ENCODE data around the gene RBM39. TPM values are rescaled to one million over a fixed set of nuclear protein-coding genes. Genes with fewer than 3 reads are reported as not detected.

RBM39 gene
- total and polyA plus RNA-seq, 2 of the 13 experiments (the other 11 are each of a cell fraction or from before 2014, with no cell fraction given) = 788 to 920 TPM

GRCh38 chr20:35699957-35700624, 42.0 kb downstream of the RBM39 start (continued):
- TF ChIP-seq HOMEZ (CRISPR knock-in tag; IDR thresholded peaks at IDR 0.05; ENCODE audit: low read depth) (0 out of 2 replicates have a peak, but pooled peaks have one; percentile 6), ZBTB38 (CRISPR knock-in tag; IDR thresholded peaks at IDR 0.05) (no peak), RFX3 (CRISPR knock-in tag; IDR thresholded peaks at IDR 0.05) (no peak), ZNF160 (CRISPR knock-in tag; IDR thresholded peaks at IDR 0.05) (no peak), ATM (IDR thresholded peaks at IDR 0.05; ENCODE audit: borderline replicate concordance) (no peak), THYN1 (CRISPR knock-in tag; IDR thresholded peaks at IDR 0.05; ENCODE audit: borderline replicate concordance, low read depth) (peak; percentile 6; the same call in 1 of the 2 replicates), TBL1XR1 (IDR thresholded peaks at IDR 0.05; ENCODE audit: borderline replicate concordance, low read length, partially characterized antibody) (peak; percentile 15), HNRNPK (IDR thresholded peaks at IDR 0.05; ENCODE audit: low read depth, low read length, poor library complexity, severe bottlenecking) (no peak), TAF15 (IDR thresholded peaks at IDR 0.05; ENCODE audit: low read depth, low read length, poor library complexity, severe bottlenecking) (no peak), MBD4 (IDR thresholded peaks at IDR 0.05; ENCODE audit: borderline replicate concordance, low read length) (0 out of 2 replicates have a peak, but pooled peaks have one; percentile 44), EEA1 (CRISPR knock-in tag; IDR thresholded peaks at IDR 0.05; ENCODE audit: borderline replicate concordance) (no peak), NFATC3 (CRISPR knock-in tag; IDR thresholded peaks at IDR 0.05) (no peak), ZEB1 (IDR thresholded peaks at IDR 0.05; ENCODE audit: insufficient replicate concordance, low read depth) (peak; percentile 3), KDM5B (CRISPR knock-in tag; IDR thresholded peaks at IDR 0.05; ENCODE audit: borderline replicate concordance) (no peak), ATF1 (CRISPR knock-in tag; IDR thresholded peaks at IDR 0.05) (no peak), THAP7 (CRISPR knock-in tag; IDR thresholded peaks at IDR 0.05) (no peak), DPF2 (CRISPR knock-in tag; IDR thresholded peaks at IDR 0.05; ENCODE audit: borderline replicate concordance, low read depth) (0 out of 2 replicates have a peak, but pooled peaks have one; percentile 9), ZNF547 (CRISPR knock-in tag; IDR thresholded peaks at IDR 0.05) (no peak), NAIF1 (CRISPR knock-in tag; IDR thresholded peaks at IDR 0.05; ENCODE audit: borderline replicate concordance) (no peak)
- TF ChIP-seq, protein P1, sequence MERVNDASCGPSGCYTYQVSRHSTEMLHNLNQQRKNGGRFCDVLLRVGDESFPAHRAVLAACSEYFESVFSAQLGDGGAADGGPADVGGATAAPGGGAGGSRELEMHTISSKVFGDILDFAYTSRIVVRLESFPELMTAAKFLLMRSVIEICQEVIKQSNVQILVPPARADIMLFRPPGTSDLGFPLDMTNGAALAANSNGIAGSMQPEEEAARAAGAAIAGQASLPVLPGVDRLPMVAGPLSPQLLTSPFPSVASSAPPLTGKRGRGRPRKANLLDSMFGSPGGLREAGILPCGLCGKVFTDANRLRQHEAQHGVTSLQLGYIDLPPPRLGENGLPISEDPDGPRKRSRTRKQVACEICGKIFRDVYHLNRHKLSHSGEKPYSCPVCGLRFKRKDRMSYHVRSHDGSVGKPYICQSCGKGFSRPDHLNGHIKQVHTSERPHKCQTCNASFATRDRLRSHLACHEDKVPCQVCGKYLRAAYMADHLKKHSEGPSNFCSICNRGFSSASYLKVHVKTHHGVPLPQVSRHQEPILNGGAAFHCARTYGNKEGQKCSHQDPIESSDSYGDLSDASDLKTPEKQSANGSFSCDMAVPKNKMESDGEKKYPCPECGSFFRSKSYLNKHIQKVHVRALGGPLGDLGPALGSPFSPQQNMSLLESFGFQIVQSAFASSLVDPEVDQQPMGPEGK (CRISPR knock-in tag; IDR thresholded peaks at IDR 0.05) = no peak
- TF ChIP-seq, protein P2, sequence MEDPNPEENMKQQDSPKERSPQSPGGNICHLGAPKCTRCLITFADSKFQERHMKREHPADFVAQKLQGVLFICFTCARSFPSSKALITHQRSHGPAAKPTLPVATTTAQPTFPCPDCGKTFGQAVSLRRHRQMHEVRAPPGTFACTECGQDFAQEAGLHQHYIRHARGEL (CRISPR knock-in tag; IDR thresholded peaks at IDR 0.05) = no peak
- TF ChIP-seq, protein P3, sequence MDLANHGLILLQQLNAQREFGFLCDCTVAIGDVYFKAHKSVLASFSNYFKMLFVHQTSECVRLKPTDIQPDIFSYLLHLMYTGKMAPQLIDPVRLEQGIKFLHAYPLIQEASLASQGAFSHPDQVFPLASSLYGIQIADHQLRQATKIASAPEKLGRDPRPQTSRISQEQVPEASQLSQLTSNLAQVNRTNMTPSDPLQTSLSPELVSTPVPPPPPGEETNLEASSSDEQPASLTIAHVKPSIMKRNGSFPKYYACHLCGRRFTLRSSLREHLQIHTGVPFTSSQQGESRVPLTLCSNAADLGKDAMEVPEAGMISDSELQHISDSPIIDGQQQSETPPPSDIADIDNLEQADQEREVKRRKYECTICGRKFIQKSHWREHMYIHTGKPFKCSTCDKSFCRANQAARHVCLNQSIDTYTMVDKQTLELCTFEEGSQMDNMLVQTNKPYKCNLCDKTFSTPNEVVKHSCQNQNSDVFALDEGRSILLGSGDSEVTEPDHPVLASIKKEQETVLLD (CRISPR knock-in tag; IDR thresholded peaks at IDR 0.05; ENCODE audit: low read depth) = no peak
- TF ChIP-seq, protein P4, sequence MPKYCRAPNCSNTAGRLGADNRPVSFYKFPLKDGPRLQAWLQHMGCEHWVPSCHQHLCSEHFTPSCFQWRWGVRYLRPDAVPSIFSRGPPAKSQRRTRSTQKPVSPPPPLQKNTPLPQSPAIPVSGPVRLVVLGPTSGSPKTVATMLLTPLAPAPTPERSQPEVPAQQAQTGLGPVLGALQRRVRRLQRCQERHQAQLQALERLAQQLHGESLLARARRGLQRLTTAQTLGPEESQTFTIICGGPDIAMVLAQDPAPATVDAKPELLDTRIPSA (CRISPR knock-in tag; IDR thresholded peaks at IDR 0.05; ENCODE audit: borderline replicate concordance) = 0 out of 2 replicates have a peak, but pooled peaks have one; percentile 39
